CMK (cell line): ENCODE data around the gene SBK2.

Experiments
- DNase-seq: peaks from one replicate; pipeline ENCODE4 v3.0.0-alpha.2; 2010; ENCODE audit warnings: low read depth

SBK2 gene

DNA sequence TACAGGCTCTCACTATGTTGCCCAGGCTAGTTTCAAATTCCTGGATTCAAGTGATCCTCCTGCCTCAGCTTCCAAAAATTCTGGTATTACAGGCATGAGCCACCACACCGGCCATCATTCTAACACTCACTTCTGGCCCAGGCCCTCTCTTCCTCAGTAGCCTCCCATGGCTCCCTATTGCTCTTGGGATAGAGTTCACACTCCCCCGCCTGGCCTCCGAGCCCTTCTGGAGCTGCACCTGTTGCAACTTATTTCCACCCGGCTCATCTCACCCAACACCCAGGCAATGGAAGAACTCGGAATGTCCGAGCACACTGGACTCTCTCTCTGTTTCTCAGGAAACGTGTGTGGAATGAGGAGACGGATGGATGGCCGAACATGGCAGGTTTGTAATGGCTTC, 17.4 kb upstream of the SBK2 start:
- no peak for DNase-seq

DNA sequence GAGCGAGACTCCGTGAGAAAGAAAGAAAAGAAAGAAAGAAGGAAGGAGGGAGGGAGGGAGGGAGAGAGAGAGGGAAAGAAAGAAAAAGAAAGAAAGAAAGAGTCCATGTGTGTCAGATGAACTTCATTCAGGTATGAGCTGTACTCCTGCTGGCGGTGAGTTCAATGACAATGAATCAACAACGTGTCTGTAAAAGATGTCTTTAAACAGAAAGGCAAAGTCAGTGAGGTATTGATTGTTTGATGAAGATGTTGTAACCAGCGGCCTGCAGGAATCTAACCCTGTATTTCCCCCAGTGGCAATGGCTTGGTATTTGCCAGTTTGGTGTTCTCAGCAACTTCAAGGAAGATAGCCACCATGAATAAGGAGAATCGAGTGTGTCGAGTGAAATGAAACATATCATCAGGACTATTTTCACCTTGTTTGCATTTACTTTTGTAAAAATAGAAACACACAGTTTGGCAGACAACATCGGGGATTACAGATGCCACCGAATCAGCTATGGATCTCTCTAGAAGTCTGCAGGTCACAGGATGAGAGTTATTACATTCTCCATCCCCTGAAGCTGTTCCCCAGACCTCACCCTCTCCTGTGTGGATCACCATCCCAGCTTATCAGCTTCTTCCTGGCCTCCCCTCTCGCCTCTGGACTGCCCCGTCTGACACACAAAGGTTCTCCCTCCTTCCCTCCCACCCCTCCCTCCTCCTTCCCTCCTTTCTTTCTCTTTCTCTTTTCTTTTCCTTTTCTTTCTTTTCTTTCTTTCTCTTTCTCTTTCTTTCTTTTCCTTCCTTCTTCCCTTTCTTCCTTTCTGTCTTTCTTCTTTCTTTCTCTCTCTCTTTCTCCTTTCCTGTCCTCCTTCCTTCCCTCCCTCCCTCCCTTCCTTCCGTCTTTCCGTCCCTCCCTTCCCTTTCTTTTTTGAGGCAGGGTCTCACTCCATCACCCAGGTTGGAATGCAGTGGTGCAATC, 16.6 kb upstream of the SBK2 start:
- DNase-seq: no peak

DNA sequence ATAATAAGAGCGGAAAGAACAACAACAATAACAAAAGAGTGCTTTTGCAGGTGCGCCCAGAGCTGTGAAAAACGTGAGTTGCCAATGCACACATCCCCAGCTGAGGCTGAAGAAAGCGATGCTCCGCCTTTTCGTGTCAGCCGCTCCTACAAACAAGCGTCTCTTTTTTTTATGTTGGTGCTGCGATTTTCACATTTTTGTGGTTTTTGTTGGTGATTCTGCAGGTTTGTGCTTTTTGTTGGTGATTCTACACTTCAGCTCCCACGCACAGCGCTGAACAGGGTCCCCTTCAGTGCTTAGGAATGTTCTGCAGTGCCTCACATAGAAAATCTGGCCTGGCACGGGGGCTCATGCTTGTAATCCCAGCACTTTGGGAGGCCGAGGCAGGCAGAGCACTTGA, 15.7 kb upstream of the SBK2 start:
- no peak for DNase-seq

DNA sequence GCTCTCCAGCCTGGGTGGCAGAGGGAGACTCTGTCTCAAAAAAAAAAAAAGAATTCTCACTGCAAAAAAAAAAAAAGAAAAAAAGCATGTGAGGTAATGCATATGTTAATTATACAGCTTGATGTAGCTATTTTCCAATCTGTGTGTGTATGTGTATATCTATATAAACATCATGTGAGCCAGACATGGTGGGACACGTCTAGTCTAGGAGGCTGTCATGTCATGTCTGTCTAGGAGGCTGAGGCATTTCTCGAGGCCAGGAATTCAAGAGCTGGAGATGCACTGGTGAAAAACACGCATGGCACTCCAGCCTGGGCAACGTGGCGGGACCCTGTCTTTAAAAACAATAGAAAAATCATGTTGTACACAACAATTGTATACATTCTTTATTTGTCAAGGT, 15.3 kb upstream of the SBK2 start:
- DNase-seq: no peak

DNA sequence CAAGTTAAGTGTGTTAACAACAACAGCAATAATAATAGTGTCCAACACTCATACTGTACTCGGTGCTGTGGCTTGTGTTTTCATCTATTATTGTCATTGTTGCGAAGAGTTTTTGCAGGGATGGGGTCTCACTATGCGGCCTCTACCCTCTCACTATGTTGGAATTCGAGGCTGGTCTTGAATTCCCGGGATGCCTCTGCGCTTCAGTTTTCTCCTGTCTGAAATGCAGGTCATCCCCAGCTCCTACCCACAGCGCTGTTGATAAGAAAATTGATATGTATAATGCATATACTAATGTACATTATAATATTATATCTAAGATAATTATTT, 13.4 kb upstream of the SBK2 start:
- no peak for DNase-seq

DNA sequence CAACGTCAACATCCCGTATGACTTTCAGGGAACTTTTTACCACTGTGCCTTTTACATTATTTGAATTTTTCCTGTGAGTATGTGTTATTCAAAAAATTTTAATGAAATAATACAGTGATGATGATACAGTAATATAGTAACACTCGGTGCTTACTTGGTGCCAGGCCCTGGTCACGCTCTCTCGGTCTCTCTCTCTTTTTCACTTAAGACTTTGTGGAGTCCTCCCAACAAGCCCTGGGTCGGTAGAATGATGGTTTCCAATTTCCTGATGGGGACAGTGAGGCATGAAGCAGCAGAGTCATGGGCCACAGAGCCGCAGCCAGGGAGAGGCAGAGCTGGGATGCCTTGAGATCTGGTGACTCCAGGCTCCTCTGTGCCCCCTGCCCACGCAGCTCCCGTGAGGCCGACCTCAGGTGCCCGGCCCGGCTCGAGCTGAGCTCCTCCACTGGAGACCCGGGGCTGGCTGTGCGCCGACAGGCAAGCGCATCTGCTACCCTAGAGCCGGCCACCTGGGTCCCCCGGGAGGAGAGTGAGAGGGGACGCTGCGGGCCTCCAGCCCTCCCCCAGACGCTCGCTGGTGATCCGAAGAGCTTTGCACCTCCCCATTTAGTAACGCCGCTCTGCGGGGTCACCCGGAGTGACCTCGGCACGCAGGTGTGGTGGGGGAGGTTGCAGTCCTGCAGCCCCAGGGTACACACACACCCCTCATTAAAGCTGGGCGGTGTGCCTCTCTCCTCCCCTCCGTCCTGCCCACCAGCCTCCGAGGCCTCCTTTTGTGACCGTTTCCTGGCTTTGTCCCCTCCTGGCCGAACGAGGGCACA, 12.8 kb upstream of the SBK2 start:
- DNase-seq: no peak

DNA sequence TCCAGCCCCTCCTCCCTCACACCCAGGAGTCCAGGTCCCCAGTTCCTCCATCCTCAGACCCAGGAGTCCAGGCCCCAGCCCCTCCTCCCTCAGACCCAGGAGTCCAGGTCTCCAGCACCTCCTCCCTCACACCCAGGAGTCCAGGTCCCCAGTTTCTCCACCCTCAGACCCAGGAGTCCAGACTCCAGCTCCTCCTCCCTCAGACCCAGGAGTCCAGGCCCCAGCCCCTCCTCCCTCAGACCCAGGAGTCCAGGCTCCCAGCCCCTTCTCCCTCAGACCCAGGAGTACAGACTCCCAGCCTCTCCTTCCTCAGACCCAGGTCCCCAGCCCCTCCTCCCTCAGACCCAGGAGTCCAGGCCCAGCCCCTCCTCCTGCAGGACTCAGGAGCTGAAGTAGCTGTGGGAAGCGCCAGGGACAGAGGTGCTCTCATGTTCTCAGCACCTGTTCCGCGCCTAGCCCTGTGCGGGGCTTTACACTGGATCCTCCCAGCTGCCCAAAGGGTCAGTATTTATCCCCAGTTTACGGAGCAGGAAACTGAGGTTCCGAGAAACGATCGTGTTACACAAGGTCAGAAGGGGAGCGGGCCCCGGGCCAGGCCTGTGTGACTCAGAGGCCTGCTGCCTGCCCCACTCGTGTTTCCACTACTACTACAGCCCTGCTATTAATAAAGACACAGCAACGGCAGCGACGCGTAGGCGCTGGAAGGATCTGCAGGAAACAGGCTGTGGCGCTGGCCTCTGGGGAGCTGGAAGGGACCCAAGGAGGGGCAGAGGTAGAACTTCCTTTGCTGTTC, 10.1 kb upstream of the SBK2 start:
- no peak for DNase-seq

DNA sequence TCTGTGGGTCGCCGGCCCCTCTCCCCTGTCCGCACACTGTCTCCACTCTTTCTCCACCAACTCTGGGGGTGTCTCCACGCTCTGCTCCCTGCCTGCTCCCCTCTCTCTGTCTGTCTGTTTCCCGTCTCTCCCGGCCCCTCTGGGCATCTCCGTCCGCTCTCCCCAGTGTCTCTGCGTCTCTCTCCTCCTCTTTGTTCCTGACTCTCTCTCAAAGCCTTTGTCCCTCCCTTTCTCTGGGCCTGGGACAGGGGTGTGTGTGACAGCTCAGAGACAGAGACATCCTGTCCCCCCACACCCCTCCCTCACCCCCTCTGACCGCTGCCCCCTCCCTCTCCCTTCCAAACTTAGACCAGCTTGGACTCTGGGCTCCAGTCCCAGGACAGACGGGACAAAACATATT, 9.1 kb upstream of the SBK2 start:
- DNase-seq: no peak

DNA sequence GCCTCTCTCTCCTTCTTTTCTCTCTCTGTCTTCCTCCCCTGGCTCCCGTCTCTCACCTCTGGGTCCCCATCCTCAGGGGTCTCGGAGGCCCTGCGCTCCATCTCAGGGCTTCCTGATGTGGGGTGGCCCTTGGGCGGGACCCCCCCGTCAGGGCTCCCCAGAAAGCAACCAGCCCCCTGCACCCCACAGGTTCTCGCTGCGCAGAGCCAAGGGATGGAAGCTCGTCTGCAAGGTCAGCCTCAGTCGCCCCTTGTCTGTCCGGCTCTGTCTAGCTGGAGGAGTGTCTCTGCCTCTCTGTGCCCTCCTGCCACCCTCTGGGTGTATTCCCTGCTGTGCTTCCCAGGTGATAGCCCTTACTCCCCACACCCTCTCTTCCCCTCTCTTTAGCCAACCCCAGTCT, 8.5 kb upstream of the SBK2 start, which contains the start of gene SBK3:
Gene SBK3, minus strand, starts transcription at position 101 of the 400 bp plus-strand sequence. Its CDS starts 0 bp downstream, at position 101.
- no peak for DNase-seq

DNA sequence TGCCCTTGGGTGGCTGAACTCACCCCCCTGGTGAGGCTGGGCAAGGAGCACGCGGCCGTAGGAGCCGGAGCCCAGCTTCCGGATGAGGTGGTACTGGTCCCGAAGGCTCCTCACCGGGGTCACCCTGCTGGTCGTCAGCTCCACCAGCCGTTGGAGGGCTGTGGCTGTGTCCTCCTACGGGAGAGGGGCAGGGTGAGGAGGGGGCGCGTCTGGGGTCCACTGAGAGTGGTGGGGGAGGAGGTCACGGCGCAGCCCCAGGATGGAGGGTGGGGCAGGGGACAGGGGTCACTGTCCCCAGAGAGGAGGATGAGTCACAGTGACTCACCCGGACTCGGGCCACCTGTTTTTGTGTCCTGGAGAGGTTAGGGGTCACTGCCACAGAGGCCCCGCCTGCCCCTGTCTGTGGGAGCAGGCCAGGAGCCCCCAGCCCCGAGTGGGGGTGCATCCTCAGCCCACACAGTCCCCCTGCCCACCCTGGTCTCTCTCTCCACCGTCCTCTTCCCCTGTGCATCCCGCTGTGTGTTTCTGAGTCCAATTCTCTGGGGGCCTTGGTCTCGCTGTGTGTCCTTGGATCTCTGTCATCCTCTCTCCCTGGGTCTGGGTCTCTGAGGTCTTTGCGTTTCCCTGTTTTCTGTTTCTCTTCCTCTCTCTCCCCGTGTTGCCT, 8.0 kb upstream of the SBK2 start:
- DNase-seq: no peak

DNA sequence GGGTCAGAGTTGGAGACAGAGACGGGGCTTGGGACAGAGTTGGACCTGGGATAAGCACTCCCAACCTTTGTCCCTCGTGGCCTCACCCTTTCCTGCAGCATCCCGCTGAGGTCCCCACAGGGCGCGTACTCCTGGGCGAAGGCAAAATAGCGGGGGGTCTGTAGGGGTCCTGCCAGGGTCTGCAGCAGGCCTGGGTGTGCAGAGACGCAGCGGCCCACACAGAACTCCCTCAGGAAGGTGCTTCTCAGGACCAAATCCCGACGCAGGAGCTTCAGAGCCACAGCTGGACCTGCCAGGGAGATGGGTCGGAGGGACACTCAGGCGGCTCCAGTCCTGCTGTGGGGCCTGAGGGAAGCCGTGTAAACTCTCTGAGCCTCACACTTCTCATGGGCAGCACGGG, 7.1 kb upstream of the SBK2 start:
- no peak for DNase-seq

DNA sequence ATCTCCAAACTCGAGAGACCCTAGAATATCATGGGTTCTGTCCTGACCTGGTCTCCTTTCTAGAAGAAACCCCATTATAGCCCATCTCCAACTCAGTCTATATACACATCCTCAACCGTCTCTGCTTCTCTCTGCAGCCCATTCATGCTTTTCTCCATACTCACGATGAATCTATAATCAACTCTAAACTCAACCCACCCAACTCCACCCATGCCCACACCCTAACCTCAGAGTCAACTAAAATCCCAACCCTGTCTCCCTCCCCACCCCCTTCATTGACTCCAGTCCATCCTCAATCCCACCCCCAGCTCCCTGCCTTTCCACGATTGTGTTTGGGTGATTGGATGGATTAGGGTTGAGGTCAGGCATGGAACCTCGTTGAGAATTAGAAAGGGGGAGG, 6.6 kb upstream of the SBK2 start:
- no peak for DNase-seq

DNA sequence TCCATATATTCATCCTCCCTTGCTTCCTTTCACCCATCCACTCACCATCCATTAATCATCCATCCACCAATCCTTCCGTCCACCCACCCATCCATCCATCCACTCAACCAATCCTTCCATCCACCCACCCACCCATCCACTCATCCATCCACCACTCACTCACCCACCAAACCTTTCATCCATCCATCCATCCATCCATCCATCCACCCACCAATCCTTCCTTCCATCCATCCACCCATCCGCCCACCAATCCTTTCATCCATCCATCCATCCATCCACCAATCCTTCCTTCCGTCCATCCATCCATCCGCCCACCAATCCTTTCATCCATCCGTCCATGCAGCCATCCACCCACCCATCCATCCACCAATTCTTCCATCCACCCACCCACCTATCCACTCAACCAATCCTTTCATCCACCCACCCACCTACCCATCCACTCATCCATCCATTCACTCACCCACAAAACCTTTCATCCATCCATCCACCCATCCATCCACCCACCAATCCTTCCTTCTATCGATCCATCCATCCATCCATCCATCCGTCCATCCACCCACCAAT, 5.4 kb upstream of the SBK2 start:
- DNase-seq: no peak

DNA sequence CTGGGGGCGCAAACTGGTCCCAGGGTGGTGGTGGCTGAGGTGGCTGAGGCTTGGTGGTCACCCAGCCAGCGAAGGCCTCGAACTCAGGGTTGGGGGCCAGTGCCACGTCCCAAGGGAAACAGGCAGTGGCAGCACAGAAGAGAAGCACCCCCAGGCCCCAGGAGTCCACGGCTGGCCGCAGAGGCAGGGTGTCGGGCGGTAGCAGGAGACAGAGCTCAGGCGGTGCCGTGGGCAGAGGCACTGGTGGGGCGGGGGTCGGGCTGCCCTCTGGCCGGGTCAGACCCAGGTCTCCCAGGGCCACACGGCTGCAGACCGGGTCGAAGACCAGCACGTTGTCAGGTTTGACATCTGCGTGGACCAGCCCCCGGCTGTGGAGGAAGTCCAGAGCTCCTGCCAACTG, 4.2 kb upstream of the SBK2 start:
- no peak for DNase-seq

DNA sequence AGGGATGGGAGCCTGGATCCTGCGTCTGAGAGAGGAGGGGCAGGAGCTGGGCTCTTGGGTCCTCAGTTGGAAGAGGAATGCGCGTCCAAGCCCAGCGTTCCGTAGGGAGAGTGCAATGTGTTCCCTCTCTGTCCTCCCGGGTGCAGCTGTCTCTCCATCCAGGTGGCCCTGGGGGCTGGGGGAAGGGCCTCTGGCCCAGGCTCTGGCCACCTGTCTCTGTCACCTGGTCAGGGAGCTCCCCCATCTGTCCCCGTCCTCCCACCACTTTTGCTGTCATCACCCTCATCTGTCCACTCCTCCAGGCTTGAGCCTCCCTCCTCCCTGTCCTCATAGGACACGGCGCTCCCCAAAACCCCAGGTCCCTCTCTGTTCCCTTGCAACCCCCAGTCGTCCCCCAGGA, 3.7 kb upstream of the SBK2 start:
- no peak for DNase-seq

DNA sequence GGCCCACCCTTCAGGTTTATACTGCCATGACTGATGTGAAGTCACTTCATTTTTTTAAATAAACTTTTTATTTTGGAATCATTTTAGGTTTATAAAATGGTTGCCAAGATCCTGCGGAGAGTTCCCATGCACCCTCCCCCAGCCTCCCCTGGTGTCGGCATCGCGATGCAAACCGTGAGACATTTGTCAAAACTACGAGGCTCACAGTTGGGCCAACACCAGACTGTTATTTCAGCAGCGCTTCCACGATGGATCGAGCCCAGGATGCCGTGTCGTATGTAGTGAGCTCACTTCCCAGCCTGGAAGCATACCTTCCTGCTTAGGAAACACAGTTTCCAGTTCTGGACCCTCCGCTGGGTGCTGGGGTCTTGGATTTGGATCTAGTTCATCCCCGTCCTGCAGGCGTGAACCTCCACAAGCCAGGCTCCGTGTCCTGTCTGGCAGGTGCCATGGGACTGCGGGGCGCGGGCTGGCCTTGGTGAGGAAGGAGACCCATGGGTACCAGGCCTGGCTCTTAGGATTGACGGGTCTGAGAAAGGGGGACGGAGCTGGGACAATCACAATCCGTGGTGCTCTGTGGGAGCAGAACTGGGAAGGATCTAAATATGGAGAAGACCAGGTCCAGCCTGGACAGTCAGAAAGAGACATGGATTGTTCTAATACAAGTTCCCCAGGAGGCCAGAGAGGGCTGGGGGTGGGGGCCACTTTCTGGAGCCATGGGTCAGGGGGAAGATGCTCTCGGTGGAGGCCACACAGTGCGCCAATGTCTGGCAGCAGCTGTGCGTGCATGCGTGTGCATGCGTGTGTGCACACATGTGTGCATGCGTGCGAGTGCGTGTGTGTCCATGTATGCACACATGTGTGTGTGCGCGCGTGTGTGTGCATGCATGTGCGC, 2.4 kb upstream of the SBK2 start:
- no peak for DNase-seq

DNA sequence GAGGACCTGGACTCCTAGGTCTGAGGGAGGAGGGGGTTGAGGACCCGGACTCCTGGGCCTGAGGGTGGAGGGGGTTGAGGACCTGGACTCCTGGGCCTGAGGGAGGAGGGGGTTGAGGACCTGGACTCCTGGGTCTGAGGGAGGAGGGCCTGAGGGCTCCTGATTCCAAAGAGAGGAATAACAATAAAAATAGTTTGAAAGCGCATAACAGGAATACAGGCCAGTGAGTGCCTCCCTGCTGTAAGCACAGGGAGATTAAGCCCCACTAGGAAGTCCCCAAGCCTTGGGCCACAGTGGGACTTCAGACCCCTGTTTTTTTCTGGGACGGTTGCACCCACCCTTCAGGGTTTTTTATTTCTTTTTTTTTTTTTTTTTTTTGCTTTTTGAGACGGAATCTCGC, 1.2 kb upstream of the SBK2 start:
- DNase-seq: no peak

DNA sequence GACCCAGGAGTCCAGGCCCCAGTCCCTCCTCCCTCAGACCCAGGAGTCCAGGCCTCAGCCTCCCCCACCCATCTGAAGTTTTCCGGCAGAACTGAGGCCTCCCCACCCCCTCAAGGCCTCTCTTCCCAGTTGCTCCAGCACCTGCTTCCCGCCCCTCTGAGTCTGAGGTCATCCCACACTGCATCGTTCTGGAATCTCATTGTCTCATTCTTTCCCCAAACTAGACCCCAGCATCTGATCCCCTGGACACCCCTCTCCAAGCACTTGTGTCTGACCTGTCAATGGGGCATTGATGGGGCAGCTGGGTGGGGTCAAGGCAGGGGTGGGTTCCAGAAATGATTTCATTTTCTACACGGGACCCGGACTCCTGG, 793 bp upstream of the SBK2 start:
- DNase-seq: no peak

DNA sequence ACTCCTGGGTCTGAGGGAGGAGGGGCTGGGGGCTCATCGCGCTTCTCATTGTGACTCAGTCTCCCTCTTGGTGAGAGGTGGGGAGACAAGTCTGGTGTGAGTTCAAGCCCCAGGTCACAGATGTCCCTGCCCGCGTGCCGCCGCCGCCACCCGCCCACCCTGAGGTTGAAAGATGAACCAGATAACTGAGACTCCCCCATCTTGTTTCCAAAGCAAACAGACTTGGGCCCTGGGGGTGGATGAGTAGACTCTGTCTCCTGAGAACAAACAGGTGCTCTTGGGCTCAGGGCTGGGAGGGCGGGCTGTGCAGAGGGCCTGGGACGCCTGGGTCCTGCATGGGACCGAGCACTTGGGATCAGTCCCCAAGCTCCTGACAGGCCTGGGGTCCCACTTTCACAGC, 567 bp downstream of the SBK2 start:
- no peak for DNase-seq

DNA sequence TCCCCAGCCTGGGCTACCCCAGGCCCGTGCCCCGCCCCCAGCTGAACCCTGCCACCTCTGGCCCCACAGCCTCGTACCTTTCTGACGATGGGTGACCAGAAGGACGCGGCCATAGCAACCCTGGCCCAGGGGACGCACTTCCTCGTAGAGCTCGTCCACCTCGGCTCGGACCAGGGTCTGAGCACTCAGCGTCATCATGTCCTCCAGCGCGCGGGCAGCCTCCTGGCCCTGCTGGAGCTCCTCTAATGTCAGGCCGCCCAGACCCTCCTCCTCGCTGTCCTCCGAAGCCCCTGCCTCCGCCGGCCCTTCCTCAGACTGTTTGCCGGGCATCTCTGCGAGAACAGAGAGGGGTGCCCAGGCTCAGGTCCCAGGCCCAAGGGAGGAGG, 975 bp downstream of the SBK2 start:
- DNase-seq: no peak
